Liver (tissue), 3 donors: ENCODE results near the gene TBC1D4.

Source experiments
- RAD21 ChIP-seq, 2 donors: IDR thresholded peaks; 2 replicates each; pipeline ENCODE4 v1.6.1; 2016; ENCODE audit warnings: antibody characterized with exemption in 2 of 2, mild to moderate bottlenecking in 2 of 2
- TF ChIP-seq, protein P1 (sequence below): fragments of 150-350 bp; IDR thresholded peaks from 2 replicates; pipeline ENCODE4 v1.5.1; 2017; ENCODE audit warnings: improper control_type of control experiment, low read depth, low read length; ENCODE audit not compliant: missing input control
- donor health status: healthy.
- donor health status: healthy.

DNA sequence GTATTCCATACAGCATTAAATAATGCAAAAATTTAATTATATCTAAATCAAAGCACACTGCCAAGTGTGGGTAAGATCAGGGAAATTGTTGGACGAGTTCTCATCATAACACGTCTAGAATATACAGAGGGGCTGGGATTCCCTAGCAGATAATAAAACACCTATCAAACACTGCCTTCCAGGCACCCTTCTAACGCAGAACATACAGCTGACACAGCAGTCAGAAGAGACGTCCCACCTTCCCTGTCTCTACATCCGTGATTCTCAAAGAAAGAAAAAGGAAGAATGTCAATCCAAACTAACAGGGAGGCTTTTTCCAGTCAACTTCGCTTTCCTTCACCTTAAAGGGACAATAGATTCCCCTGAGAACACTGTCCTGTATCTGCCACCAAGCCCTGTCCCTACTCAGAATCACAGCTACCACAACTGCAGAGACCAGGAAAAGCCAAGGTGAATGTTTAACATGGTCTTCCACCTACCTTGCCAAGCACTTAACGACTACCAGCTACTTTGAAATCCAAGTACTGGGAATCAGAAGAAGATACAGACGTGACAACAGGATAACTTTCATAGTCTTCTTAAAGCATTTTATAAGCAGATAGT, 38.5 kb downstream of the TBC1D4 start:
- TF ChIP-seq, protein P1, sequence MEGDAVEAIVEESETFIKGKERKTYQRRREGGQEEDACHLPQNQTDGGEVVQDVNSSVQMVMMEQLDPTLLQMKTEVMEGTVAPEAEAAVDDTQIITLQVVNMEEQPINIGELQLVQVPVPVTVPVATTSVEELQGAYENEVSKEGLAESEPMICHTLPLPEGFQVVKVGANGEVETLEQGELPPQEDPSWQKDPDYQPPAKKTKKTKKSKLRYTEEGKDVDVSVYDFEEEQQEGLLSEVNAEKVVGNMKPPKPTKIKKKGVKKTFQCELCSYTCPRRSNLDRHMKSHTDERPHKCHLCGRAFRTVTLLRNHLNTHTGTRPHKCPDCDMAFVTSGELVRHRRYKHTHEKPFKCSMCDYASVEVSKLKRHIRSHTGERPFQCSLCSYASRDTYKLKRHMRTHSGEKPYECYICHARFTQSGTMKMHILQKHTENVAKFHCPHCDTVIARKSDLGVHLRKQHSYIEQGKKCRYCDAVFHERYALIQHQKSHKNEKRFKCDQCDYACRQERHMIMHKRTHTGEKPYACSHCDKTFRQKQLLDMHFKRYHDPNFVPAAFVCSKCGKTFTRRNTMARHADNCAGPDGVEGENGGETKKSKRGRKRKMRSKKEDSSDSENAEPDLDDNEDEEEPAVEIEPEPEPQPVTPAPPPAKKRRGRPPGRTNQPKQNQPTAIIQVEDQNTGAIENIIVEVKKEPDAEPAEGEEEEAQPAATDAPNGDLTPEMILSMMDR, result no peak
- TF ChIP-seq RAD21 (IDR thresholded peaks at IDR 0.05), result peak in 1 of 2 donors; percentile 10
